Measurements from ENCODE around the gene PLCXD3.
A peak's percentile ranks its signal among the peaks of the same experiment; 100 is the strongest.
"Not testable (repeated sequence)": the region's sequence is repeated elsewhere in the genome, so short reads cannot be mapped to it uniquely, and the experiment has no call there.

PLCXD3 gene

DNA sequence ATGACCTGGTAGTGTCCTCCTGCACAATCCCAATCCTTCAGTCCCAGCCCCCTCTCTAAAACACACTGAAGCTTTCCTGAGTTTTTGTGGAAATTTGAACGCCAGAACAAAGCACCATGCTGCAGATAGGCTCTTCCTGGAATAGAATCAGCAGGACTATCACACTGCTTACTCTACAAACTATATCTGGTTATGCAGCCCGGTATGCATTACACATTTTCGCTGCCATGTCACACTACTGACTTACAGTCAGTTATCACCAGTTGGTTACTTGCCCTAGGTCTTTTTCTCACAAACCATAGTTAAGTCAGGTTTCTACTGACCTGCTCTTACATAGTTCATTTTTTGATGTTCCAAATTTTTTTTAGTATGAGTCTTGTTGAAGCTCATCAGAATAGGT is 24.9 kb downstream of the PLCXD3 start:
- DNase-seq: no peak

DNA sequence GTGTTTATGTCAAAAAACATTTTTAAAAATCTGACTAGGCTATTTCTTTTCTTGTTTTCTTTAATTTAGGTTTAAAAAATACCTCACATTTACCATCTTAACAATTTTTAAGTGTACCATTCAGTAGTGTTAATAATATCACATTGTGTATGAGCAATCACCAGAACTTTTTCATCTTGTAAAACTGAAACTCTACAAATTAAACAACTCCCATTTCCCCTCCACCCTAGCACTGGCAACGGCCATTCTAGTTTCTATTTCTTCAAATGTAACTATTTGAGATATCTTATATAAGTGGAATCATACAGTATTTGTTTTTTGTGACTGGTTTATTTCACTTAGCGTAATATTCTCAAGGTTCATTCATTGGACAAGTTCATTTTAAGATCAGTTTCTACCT is 27.7 kb downstream of the PLCXD3 start:
- DNase-seq: no peak

- DNase-seq: no peak
Observed at GRCh38 chr5:41482173-41482572, 28.2 kb downstream of the PLCXD3 start.

DNA sequence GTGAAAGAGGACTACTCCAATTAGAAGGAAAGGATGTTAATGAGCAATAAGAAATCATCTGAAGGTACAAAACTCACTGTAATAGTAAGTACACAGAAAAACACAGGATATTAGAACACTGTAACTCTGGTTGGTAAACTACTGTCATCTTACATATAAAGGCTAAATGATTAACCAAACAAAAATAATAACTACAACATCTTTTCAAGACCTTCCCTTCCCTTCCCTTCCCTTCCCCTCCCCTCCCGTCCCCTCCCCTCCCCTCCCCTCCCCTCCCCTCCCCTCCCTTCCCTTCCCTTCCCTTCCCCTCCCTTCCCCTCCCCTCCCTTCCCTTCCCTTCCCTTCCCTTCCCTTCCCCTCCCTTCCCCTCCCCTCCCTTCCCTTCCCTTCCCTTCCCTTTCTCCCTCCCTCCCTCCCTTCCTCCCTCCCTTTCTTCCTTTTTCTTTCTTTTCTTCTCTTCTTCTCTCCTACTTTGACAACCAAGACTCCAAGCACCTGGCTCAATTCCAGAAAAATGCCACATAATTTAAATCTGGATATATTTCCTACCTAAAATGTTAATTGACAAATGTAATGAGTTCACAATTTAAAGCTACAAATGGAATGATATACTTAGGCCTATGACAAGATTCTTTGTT is 38.7 kb downstream of the PLCXD3 start:
- not testable (repeated sequence) for DNase-seq

DNA sequence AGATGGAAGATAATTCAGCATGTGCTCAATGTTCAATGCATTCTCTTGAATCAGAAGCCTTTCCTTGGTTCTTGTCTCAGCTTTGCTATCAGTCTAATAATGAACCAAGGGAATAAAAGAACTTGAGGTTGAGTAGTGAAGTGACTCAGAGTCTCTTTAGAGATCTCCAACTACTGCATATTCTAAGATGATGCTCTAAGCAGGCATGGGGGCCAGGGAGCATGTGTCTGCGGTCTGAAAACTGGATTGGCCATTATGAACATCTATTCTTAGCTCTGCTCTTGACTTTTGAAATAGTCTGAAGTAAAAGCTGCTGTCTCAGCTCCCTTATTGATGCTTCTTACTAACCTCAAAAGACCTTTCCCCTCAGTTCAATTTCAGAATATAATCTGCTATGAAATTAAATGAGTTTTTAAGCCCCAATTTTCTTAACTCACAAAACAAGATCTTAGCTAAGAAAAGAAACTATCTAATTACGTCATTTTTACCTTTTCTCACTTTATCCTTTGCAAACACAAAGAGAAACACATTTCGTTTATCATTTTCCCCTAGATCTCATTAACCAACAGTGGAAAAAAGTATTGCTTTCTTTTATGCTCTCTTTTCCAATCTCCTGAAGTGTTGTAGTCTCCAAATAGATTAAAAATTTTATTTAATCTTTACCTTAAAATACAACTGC is 44.8 kb downstream of the PLCXD3 start:
- DNase-seq: no peak

- DNase-seq: no peak
Observed at GRCh38 chr5:41459557-41459956, 50.8 kb downstream of the PLCXD3 start.

DNA sequence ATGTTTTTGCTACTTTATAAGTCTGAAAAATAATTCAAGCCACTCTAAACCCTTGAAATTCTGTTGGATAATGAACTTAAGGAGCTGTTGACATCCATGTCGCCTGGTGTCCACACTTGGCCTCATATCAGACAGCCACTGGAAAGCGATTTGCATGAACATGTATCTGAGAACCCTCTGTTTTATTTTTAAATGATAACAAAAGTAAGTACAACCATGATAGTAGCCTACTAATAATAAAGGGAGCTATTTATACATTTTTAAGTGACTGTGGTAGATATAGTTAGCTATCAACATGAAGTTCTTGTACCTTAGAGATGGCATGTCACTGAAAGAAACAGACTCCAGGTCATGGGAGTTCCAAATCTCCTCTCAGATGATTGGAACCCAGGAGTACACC is 53.3 kb downstream of the PLCXD3 start:
- no peak for DNase-seq

DNA sequence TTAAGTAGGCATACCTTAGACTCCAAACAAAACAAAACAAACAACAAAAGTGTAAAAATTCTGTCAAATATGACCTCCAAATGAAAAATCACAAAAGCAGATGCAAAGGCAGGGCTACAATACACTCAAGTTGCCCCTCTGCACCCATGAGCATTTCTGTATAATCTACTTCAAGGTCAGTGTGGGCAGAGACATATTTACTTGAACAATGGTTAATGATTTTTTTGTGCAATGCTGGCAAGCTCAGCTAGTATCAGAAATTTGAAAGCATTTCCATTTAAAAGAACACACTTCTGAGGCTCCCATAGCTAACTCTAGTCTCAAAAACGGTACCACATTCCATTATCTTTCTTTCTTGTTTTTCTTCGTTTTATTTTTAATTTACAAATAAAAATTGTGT is 57.9 kb downstream of the PLCXD3 start:
- DNase-seq: no peak

DNA sequence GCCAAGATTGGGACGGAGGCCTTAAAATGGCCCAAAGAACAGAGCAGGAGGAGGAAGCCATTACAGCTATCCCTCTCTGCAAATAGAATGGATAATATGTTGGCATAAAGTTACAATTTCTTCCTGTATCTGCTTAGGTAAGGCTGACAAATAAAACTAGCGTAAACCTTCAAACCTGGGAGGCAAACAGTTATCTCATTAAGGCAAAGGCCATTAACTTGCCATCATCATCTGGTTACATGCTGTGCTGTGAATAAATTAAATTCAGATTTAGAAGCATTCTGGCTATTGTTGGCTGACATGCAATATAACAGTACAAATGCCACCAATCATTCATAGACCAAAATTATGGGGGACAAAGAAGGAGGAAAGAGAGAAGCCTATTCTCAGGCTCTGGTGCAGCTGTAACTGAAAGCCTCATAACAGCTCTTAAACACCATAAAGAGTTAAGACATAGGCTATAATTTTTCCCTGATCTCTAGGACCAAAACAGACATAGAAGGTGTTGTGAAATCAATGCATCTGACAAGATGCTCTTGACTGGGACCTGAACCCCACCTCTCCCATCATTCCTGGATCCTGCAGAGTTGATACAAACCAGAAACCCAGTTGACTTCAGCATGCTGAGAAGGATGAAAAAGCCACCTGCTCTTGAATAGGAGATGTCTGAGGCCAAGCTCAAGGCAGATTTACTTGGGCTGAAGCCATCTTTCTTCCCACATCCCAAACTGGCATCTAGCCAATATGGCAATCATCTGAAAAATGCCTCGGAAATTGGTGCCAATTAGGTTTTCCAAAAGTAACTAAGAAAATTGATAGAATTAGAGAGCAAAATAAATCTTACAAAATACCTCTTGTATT is 62.5 kb downstream of the PLCXD3 start:
- no peak for DNase-seq

DNA sequence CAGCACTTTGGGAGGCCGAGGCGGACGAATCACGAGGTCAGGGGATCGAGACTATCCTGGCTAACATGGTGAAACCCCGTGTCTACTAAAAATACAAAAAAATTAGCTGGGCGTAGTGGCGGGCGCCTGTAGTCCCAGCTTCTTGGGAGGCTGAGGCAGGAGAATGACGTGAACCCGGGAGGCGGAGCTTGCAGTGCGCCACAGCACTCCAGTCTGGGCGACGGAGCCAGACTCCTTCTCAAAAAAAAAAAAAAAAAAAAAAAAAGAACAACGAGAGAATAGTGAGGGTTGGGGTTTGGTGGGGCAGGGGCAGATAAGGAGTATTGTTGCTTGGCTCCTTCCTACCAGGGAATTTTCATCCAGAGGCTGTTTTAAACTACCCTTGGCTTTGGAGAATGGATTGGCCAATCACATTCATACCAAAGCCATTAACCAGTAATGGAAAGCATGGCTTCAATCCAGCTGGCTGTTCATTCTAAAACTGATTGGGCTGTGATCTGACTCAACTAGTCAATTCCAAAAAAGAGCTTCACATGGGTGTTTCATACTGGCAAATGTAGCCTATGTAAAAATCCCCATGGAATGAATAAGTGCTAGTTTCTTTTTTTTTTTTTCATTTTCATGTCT is 64.4 kb downstream of the PLCXD3 start:
- no peak for DNase-seq

- no peak for DNase-seq
Observed at GRCh38 chr5:41435276-41435675, 75.1 kb downstream of the PLCXD3 start.

DNA sequence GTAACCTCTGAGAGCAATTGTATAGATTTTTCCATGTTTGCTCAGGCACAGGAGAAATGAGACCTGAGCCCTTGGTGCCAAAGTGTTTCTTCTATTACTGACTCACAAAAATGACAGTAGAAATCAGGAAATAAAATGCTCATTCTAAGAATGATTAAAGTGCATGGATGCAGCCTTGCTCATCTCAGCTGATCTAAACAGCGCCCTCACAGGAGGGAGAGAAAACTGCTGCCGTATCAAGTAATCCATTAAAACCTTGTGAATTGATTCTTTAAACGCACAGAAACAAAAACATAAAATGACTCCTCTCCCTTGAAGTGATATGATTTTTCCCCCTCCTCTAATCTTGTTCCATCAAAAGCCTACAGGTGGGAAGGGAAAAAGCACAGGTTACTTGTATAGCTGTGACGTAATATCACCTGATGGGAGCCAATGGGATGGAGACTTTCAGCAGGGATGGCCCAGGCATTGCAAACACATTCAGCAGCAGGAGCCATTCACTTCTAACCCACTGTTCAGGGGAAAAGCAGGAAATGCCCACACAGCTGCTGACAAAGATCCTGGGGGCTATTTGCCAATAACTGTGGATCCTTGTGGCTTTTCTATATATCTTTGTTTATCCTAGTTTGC is 76.7 kb downstream of the PLCXD3 start:
- peak in 1 of 2 experiments; percentile 1 for DNase-seq

DNA sequence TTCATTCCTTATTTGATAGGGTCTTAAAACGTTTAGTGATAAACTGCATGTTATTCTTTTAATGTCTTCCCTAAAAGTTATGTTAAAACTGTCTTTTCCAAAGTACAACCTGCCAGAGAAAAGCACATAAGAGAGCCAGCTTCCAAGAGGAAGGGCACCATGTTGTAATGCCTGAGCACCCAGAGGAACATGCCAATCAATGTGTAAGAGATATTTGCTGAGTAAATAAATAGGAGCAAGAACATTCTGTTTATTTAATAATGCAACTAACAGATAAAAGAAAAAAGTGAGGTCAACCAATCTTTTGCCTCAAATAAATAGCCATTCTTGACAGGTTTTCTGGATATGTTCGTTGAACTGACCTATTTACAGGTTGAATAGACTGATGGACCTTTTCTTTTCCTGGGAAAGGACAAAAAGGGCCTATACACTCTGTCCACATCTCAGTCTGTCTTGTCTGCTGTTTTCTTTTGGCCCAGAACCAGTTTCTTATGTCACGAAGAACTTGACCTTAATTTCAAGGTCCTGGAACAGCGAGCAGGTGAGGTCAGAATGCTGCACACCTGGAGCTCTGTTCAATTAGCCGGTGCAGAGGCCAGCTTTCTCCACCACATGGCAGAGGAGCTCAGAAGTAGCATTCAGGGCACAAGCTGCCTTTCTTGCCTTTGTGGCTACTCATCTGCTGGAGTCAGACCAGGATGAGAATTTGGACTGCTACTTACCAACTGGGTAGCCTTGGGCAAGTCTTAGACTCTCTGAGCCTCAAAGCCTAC is 77.7 kb downstream of the PLCXD3 start:
- DNase-seq: no peak

GRCh38 chr5:41427505-41427904 is 82.9 kb downstream of the PLCXD3 start:
- no peak for DNase-seq

- DNase-seq: no peak
Observed at GRCh38 chr5:41425736-41426135, 84.7 kb downstream of the PLCXD3 start.

GRCh38 chr5:41420492-41421067 is 89.8 kb downstream of the PLCXD3 start:
- no peak for DNase-seq

- DNase-seq: no peak
Observed at GRCh38 chr5:41418220-41419031, 92.0 kb downstream of the PLCXD3 start.

- no peak for DNase-seq
Observed at GRCh38 chr5:41416336-41416735, 94.1 kb downstream of the PLCXD3 start.

DNA sequence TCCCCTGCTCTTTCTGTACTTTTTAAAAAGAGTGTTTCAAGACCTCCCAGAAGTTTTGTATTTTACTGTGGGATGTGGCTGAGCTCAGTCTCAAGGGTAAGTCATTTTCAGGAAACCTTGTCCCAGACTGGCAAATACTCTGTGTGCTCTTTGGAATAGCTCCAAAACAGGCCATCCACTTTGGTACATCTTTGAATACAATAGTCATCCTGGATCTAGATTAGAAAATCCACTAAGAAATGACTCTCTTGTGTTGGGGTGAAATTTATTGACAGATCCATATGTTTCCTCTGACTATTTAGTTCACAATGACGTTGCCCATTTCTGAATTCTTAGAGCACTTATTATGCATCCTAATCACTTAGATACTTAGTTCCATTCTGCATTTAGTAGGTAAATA is 95.2 kb downstream of the PLCXD3 start:
- no peak for DNase-seq

DNA sequence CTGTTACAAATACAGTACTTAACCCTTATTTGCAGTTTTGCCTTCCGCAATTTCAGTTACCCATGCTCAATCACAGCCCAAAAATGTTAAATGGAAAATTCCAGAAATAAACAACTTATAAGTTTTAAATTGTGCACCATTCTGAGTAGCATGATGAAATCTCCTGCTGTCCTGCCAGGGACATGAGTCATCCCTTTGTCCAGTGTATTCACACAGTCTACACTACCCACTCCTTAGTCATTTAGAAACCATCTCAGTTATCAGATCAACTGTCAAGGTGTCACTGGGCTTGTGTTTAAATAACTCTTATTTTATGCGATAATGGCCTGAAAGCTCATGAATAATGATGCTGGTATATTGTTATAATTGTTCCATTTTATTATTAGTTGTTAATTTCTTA is 95.8 kb downstream of the PLCXD3 start:
- no peak for DNase-seq

DNA sequence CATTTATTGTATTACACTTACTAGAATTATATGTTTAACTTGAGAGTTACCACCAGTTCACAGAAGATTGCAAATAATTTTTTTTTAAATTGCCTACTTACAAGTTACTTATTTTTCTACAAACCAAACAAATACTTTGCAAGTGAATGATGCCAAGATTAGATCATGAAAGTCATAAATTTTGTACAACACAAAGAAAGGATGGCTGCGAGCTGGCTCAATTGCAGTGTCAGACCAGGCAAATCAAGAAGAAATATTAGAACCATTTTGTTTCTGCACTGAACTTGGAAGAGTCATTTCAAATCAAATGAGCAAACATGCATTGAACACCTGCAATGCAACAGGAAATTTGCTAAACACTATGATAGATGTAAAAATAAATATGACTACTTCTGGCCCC is 97.3 kb downstream of the PLCXD3 start:
- DNase-seq: no peak

Data from NCI-H2081 (cell line).